Activated CD4-positive, alpha-beta T cell treated with anti-CD3 and anti-CD28 coated beads, Interleukin-2, amount 50 U/mL, for 16 hours (primary cell): Measurements from ENCODE around the gene NEDD4.
"Not testable (repeated sequence)": the region's sequence is repeated elsewhere in the genome, so short reads cannot be mapped to it uniquely, and the experiment has no call there.

Experiments used
- DNase-seq: peaks from one replicate; pipeline ENCODE4 v3.0.0-alpha.2; 2020

The NEDD4 gene

GRCh38 chr15:55821740-55822139 lies 171.7 kb downstream of the NEDD4 start:
- DNase-seq = not testable (repeated sequence)

GRCh38 chr15:55820043-55820442 lies 173.4 kb downstream of the NEDD4 start:
- no peak for DNase-seq

- no peak for DNase-seq
These were observed 173.9 kb downstream of the NEDD4 start for GRCh38 chr15:55819397-55820034.

- DNase-seq = no peak
These were observed 177.4 kb downstream of the NEDD4 start for GRCh38 chr15:55816017-55816416.

- DNase-seq = no peak
These were observed 190.6 kb downstream of the NEDD4 start for GRCh38 chr15:55802600-55803376.

GRCh38 chr15:55800216-55800615 lies 193.2 kb downstream of the NEDD4 start:
- DNase-seq = no peak

- DNase-seq = peak; percentile 32
These were observed 193.9 kb downstream of the NEDD4 start for GRCh38 chr15:55799291-55800212.

- DNase-seq = no peak
These were observed 197.0 kb downstream of the NEDD4 start for GRCh38 chr15:55796321-55796965.

- DNase-seq = no peak
These were observed 198.4 kb downstream of the NEDD4 start for GRCh38 chr15:55795031-55795430.

GRCh38 chr15:55791551-55792400 lies 201.6 kb downstream of the NEDD4 start:
- no peak for DNase-seq

- DNase-seq = peak; percentile 64
These were observed 204.2 kb downstream of the NEDD4 start for GRCh38 chr15:55789066-55789660.

GRCh38 chr15:55786341-55786740 lies 207.1 kb downstream of the NEDD4 start:
- DNase-seq = no peak

- DNase-seq = not testable (repeated sequence)
These were observed 207.8 kb downstream of the NEDD4 start for GRCh38 chr15:55785593-55785992.

- DNase-seq = no peak
These were observed 209.1 kb downstream of the NEDD4 start for GRCh38 chr15:55784286-55784685.

GRCh38 chr15:55782901-55783300 lies 210.5 kb downstream of the NEDD4 start:
- no peak for DNase-seq

GRCh38 chr15:55780292-55780691 lies 213.1 kb downstream of the NEDD4 start:
- DNase-seq = no peak

- DNase-seq = no peak
These were observed 214.5 kb downstream of the NEDD4 start for GRCh38 chr15:55778932-55779331.
